ENCODE measurements around the gene CKMT1B.
"Not testable (repeated sequence)": the region's sequence is repeated elsewhere in the genome, so short reads cannot be mapped to it uniquely, and the experiment has no call there.

Gene CKMT1B

GRCh38 chr15:43638464-43639204 lies 44.8 kb downstream of the CKMT1B start:
- not testable (repeated sequence) for DNase-seq

Data from NCI-H774 (cell line).